A549 treated with ZK216348 at 1 μM for 4 hours (cell line): ENCODE data around the gene PRSS48. TPM values are rescaled to one million over a fixed set of nuclear protein-coding genes. Genes with fewer than 3 reads are reported as not detected.

ENCODE experiments used
- total RNA-seq: library from RNA; stranded (reverse); fragments of 200-300 nt; extraction: Qiagen RNA extraction; gene quantifications from 5 replicates; pipeline ENCODE4 v1.2.3, GENCODE V29; 2022; ENCODE audit warnings: low read depth

Gene PRSS48
- total RNA-seq, result not detected in 5 replicates

GRCh38 chr4:151276787-151277562 lies at the start of gene PRSS48:
PRSS48 (plus strand) TSS chr4:151277161; CDS start chr4:151277173, 12 bp downstream.

GRCh38 chr4:151325111-151325948 lies 48.4 kb downstream of the PRSS48 start, which contains the start of gene SH3D19:
SH3D19 (minus strand) TSS chr4:151325605; CDS start chr4:151325352, 253 bp downstream.

Other genes starting within 250 kb of the PRSS48 start
- 1,506 to 2,019 TPM (median 1,641 TPM) in 5 replicates for gene RPS3A, start 177.5 kb upstream of the PRSS48 start, total RNA-seq
- 19.4 to 25.8 TPM (median 24.6 TPM) in 5 replicates for gene SH3D19, start 48.4 kb downstream of the PRSS48 start, total RNA-seq
- gene FHIP1A, start 132.0 kb downstream of the PRSS48 start, total RNA-seq, result 0.07 to 0.47 TPM (median 0.18 TPM) in 5 replicates